HG02840 (cell line): ENCODE data around the gene CELSR1.
"Not testable (repeated sequence)": the region's sequence is repeated elsewhere in the genome, so short reads cannot be mapped to it uniquely, and the experiment has no call there.

Experiments
- ATAC-seq: cut with Tn5 transposase; IDR thresholded peaks from one replicate; pipeline ENCODE4 v1.9.1; 2021; ENCODE audit warnings: mild to moderate bottlenecking, moderate library complexity, moderate number of reproducible peaks; ENCODE audit not compliant: unreplicated experiment, low FRiP score

The CELSR1 gene

DNA sequence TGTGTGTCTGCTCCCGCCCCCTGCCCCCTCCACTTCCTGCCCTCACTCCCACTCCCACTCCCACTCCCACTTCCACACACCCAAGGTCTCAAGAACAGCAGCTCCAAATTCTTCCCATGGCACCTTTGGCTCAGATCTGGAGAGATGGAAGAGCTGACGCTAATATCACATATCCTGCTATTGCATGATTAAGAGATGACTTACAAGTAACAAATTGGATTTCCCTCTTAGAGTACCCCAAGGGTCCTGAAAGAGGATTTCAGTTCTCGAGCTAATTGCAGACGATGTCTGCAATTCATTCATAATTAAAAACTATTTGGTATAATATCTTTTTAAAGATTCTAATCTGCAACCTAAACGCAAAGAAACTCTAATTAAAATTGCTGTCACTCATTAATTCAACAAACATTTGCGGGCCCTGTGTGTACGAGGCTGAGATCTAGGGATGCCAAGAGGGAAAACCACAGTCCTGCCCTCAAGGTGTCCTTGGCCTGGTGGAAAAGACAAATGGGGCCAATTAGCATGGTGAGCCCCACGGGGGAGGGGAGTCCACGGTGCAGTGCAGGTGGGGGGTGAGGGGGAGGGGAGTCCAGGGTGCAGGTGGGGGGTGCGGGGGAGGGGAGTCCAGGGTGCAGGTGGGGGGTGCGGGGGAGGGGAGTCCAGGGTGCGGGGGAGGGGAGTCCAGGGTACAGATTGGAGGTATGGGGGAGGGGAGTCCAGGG lies 50.3 kb downstream of the CELSR1 start:
- no peak for ATAC-seq

DNA sequence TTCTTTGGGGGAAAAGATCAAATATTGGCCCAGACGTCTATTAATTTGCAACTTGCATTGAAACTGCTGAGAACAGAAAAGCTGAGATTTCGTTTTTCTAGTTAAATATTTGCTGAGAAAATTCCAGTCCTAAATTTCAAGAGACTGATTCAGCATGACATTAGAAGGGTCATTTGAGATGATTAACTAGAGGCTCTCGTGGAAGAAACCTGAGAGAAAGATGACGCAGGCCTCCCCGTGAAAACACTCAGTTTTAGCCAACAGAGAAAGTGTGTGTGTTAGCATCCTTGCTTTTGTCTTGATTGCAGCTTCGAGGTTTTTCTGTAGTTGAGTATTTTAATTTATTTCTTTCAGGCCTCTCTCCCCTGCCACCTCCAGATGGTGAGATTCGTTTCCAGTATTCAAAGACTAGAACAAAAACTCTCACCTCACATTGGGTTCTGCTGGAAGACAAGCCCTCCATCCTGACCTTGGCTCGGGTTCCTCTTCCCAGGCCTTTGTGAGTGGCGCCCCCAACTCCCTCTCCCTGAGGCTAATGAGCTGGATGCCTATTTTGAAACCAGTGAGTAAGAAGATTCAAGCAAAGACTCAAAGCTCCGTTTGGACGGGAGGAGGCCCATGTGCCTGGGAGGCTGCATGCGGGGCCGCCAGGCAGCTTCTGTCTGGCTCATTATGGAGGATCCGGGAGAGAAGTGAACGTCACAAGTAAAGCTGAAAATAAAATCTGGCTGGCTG lies 52.4 kb downstream of the CELSR1 start:
- no peak for ATAC-seq

DNA sequence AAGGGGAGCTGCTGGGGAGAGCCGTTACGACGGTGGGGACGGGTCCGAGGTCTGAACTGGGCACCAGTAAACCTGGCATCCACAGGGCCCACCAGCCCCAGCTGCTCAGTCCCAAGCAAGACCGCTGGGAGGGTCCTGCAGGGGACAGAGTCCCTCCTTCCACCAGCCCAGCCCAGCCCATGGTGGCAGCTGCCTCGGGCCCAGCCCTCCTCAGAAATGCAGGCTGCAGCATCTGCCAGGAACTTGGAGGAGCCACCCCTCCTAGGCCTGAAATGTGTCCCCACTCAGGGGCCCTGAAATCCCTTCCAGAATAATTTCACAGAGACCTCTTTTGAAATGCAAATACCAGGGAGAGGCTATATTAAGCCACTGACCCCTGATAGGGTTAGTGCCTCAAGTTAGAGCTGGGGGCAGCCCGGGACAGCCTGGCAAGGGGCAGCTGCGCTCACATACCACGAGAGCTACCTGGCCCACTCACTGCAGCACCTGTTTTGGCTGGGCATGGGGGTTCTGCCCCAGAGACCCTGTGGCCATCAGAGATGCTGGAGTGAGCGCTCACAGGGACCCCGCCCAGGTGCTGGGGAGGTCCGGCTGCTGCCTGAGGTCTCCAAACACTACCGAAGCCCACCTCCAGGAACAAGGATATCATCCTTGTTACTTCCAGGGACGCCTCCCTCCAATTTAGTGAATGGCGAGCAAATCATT lies 53.1 kb downstream of the CELSR1 start:
- ATAC-seq, result no peak

DNA sequence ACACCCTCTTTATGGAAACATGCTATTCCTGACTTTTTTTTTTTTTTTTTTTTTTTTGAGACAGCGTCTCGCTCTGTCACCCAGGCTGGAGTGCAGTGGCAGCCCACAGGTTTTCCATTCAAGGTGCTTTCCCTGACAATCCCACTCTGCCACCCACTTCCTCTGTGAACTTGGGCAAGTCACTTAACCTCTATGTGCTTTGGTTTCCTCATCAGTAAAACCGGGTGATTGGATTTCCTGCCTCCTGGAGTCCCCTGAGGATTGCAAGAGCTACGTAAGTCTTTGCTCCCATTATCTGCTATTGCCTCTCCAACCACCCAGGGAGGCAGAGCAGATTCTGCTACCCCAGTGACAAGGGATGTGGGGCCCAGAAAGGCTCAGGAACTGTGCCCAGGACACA lies 54.1 kb downstream of the CELSR1 start:
- ATAC-seq, result no peak

DNA sequence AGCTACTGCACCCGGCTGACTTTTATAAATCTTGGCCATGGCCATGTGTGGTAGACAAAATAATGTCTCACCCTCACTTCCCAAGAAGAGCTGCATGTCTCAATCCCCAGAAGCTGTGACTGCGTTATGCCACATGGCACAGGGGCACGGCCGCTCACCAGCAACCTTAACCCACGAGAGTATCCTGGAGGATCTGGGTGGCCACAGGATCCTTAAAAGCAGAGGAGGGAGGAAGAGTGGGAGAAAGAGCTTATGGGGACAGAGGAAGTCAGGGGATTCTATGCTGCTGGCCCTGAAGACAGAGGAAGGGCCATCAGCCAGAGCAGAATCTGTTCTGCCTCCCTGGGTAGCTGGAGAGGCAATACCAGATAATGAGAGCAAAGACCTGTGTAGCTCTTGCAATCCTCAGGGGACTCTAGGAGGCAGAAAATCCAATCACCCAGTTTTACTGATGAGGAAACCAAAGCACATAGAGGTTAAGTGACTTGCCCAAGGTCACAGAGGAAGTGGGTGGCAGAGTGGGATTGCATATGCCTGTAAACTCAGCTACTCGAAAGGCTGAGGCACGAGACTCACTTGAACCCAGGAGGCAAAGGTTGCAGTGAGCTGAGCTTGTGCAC lies 55.3 kb downstream of the CELSR1 start:
- no peak for ATAC-seq

DNA sequence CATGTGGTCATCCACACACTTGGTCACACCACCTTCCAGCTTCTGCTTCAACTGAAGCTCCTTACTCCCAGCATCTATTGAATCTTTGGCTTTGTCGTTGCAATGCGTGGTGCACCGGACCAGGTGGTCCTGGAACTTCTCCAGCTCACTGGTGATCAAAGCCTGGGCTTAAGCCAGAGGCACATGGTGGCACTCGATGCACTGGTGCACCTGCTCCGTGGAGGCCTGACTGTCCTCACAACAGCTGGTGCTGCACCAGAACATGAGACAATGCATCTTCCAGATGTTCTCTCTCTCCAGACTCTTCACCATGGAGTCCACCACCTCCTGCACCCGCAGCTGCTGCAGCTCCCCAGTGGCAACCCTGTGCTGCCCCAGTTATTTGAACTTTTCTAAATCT lies 56.0 kb downstream of the CELSR1 start:
- ATAC-seq, result no peak

DNA sequence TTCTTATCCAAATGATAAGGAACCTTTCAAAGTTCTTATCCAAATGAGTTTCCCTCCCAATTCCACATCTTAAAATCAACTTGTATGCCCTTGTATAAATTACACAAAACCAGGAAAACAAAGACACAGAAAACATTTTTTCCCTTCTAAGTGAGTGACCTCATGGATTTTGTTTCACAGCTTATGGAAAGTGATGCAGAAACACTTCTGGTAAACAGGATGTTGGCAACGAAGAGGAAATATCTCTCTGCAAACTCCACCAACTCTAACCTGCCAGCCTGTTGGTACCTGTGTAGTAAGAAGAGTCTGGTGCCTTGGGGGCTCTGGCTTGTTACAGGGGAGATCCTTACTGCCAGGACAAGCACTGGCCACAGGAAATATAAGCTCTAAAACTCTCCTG lies 57.0 kb downstream of the CELSR1 start:
- ATAC-seq, result no peak

DNA sequence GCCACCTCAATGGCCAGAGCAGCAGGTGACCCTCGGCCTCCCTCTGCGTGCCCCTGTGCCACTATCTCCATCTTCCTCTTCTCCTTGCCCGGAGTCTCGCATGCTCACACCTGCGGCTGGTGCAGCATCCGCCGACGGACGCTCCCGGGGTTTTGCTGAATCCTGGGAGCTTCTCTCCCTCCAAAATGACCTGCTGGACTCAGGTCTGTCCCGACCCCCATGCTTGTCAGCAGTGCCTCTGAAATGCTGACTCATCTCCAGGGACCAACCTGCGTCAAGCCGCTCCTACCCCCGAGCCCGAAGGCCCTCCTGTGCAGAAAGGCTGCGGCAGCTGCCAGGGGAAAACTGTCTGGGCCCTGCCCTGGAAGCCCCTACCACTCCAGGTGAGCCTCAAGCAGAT lies 58.4 kb downstream of the CELSR1 start:
- no peak for ATAC-seq

DNA sequence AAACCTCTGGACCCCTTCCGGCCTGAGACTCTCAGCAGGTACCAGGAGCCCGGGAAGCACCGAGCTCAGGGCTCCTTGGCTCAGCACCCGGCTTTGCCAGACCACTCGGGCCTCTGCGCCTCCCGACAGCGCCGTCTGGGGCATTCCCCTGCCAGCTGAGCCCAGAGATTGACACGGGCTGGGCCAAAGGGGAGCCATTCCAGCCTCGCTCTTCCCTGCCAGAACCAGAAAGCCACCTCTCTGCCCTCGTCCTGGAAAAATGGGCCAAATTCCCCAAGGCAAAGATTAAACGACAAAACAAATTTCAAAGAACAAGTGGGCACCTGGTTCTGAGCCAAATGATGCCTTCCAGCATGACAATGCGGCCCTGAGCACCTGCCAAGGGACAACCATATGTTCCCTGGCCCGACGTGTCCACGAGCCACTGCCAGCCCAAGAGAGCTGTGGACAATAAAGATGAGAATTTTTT lies 59.3 kb downstream of the CELSR1 start:
- ATAC-seq, result no peak

DNA sequence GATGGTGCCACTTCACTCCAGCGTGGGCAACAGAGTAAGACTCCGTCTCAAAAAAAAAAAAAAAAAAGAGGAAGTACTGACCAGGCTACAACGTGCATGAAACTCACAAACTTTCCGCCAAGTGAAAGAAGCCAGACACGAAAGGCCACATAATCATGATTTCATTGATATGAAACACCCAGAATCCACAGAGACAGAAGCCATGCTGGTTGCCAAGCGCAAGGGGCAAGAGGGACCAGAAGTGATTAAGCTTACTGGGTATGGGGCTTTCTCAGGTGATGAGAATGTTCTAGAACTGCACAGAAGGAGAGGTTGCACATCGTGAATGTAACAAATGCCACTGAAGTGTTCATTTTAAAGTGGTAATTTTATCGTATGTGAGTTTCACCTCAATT lies 60.9 kb downstream of the CELSR1 start:
- ATAC-seq, result no peak

DNA sequence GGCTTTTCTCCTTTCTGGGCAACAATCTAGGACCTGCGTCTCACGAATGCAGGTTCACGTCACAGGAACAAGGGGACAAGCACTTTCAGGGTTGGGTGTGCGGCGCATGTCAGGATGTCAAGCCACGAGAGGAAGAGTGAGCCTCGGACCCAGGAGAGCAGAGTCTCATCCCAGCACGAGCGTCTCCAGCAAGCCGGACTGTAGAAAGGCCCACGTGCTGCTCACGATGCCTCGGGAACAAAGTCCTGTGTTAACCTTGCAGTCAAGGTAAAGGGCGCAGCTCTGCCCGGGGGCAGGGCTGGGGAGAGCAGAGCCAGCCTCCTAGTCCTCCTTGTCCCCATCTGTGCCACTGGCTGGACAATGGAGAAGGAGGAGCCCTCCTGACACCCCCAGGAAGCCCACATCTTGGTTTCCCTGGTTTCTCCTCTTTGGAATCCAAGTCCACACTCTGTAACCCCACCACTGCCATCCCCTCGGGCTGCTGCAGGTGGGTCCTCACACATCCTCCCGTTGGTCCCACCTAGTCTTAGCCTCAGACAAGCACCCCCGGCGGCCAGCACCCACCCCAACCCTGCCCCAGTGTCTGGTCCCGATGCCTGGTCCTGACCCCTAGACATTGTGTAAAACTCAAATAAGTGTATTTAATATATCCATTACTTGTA lies 63.4 kb downstream of the CELSR1 start:
- no peak for ATAC-seq

DNA sequence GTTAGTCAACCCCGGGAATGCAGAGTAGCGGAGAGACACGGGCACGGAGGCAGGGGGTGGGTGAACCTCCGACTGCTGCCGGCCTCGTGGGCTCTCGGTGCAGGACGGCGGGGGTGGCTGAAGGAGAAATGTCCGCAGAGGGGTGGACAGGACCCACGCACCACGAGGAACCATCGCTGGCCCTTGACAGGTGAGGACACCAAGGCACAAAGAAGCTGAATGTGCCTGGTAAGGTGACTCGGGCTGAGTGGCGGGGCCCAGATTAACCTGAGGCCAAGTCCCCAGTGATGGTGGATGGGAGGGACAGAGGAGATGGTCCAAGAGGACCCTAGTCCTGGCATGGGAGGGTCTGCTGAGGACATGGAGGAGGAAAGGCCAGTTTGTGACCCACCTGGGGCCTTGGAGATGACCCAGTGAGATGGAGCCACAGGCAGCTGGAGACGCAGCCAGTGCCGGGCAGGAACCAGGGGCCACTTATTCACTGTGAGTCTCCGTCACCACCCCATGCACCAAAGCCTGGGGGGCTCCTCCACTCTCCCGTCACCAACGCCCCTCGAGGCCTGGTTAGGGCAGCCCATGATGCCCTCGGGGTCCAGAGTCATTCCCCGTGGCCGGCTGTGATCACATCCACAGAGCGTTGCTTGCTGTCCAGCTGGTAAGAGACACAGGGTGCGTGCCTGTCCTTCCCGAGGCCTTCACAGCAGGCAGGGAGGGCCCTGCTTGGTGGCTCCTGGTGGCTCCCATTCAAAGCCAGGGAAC lies 64.2 kb downstream of the CELSR1 start:
- ATAC-seq, result no peak

DNA sequence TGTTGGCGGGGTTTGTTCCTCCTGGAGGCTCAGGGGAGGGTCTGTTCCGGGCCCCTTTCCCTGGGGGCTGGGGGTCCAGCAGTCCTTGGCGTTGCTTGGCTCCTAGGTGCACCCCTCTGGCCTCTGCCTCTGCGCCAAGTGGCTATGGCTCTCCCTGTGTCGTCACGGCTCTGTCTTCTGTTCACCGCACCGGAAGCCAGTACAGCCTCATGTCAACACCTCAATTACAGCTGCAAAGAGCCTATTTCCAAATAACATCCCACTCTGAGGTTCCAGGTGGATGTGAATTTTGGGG lies 64.8 kb downstream of the CELSR1 start:
- no peak for ATAC-seq

DNA sequence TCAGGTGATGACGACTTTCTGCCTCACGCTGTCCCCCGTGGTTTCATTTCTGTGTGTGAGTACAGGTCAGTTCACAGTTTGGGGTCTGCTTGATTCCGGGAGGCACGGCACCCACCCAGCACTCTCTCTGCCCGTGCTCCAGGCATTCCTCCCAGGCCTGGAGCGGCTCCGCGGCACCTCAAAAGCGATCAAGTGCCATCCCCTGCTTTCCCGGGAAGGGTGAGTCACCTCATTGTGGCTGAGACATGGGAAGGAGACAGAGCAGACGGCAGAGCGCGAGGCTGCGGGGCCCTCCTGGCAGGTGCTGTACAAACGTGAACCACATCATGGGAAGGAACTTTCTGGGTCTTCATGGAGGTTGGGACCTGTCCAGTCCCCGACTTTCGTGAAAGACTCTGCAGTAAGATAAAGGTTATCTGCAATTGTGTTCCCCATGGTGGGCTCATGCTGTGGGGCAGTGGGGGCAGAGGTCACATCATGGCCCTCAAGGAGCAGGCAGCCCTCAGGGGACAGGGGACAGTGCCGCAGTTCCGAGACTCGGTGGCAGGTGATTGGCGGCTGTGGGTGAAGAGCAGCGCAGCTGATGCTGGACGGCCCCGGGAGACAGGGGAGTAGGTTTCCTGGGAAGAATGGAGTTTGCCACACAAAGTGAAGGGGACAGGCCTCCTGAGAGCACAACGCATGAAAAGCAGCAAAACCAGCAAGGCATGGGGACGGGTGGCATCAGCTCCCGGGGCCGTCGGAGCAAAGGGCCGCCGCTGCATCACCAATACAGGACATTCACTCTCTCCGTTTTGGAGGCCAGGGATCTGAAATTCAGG lies 65.3 kb downstream of the CELSR1 start:
- ATAC-seq, result no peak

DNA sequence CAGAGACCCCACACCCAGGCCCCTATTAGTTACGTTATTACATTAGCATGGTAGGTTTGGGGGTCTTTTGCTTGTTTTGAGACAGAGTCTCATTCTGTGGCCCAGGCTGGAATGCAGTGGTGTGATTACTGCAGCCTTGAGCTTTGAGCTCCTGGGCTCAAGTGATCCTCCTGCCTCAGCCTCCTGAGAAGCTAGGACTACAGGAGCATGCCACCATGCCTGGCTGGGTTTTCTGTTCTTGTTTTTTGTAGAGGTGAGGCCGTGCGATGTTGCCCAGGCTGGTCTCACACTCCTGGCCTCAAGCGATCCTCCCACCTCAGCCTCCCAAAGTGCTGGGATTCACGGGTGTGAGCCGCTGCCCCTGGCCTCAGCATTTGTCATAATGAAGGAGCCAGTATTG lies 66.1 kb downstream of the CELSR1 start:
- not testable (repeated sequence) for ATAC-seq

DNA sequence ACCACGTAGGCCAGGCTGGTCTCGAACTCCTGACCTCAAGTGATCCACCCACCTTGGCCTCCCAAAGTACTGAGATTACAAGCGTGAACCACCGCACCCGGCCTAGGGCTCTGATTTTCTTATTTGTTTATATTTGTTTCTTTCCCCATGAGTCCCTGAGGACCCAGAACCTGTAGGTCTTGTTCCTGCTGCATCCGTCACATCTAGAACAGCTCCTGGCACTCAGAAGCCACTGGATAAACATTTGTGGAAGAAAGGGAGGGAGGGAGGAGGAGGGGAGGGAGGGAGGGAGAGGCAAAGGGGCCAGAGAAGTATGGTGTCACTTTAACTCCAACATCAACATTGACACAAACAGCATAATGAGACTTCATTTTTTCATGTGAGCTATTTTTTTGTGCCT lies 67.7 kb downstream of the CELSR1 start:
- ATAC-seq, result no peak

DNA sequence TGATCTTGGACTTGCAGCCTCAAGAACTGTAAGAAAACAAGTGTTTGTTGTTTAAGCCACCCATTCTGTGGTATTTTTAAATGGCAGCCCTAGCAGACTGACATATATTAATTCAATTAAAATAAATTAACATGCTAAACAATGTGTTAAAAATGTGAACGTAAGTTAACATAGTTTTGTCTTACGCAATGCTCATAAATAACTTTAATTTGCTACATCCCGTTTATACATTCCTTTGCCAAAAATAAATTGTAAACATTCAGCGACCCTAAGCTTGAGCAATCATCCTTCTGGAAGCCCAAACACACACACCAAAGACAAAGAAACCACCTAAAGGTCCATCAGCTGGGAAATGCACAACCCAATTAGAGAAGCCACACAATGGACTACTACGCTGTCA lies 70.4 kb downstream of the CELSR1 start:
- no peak for ATAC-seq

DNA sequence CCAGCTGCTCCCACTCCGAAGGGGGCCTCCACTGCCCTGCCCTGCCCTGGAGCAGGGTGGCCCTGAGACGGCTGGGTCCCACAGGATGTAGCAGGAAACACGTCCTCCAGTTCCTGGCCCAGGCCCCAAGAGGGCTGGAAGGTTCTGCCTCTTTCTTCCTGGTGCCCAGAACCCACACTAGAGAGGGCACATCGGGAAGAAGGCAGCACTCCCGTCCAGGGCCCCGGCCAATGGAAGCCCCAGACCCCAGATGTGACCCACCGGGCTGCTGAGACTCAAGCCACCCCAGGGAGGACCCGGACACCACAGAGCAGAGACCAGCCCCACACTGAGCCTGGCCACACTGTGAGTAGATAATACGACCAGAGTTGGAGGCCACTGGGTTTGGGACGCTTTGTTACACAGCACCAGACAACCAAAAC lies 71.2 kb downstream of the CELSR1 start:
- ATAC-seq, result no peak

DNA sequence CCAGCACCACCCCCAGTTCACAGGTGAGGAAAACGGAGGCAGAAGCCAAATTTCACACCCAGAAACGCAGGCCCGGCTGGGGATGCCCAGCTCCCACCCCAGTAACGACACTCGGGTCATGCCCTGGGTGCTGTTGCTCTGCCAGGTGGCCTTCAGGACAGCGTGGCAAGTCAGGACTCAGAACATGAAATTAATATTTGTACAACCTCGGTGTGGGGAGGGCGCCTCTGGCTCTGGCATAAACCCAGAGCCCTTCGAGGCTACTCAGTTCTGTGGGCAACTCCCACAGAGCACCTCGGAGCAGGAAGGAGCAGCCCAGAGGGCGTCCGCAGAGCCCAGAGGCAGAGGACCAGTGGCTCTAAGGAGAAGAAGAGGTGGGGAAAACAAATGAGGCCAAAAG lies 71.6 kb downstream of the CELSR1 start:
- no peak for ATAC-seq
